IPS-20b (cell line): ENCODE data around the gene TMEM273.

Source experiments
- H3K27ac ChIP-seq: one replicate; pipeline ENCODE4 v1.5.1; 2013; ENCODE audit warnings: low read length
- H3K27me3 ChIP-seq: 2 replicates; pipeline ENCODE4 v1.6.1; 2013; ENCODE audit warnings: mild to moderate bottlenecking, low read length, inconsistent platforms; ENCODE audit not compliant: insufficient read depth
- H3K36me3 ChIP-seq: 2 replicates; pipeline ENCODE4 v1.6.1; 2013; ENCODE audit warnings: low read depth, mild to moderate bottlenecking, inconsistent platforms, low read length, moderate library complexity; ENCODE audit not compliant: insufficient read depth
- H3K4me1 ChIP-seq: 2 replicates; pipeline ENCODE4 v1.6.1; 2013; ENCODE audit warnings: mild to moderate bottlenecking, control low read depth, inconsistent platforms, low read length, moderate library complexity; ENCODE audit not compliant: insufficient read depth
- H3K4me3 ChIP-seq: 2 replicates; pipeline ENCODE4 v1.5.1; 2013; ENCODE audit warnings: mild to moderate bottlenecking, low read length, inconsistent platforms
- H3K9ac ChIP-seq: 2 replicates; pipeline ENCODE4 v1.6.1; 2013; ENCODE audit warnings: low read depth, mild to moderate bottlenecking, inconsistent platforms, low read length, moderate library complexity
- H3K9me3 ChIP-seq: 2 replicates; pipeline ENCODE4 v1.6.1; 2013; ENCODE audit warnings: mild to moderate bottlenecking, low read depth, low read length, inconsistent platforms; ENCODE audit not compliant: insufficient read depth

Gene TMEM273

GRCh38 chr10:49144058-49144720 lies 44.0 kb downstream of the TMEM273 start:
- peaks cover 14% of the 10 kb centered on the region; the same call in 1 of the 2 replicates for H3K4me1 ChIP-seq
- no peak overlapping the region for H3K27ac ChIP-seq
- no peak overlapping the region for H3K4me3 ChIP-seq
- H3K27me3 ChIP-seq = no peaks in the 10 kb centered on the region
- H3K9ac ChIP-seq = no peak overlapping the region
- no peaks in the 10 kb centered on the region for H3K36me3 ChIP-seq
- H3K9me3 ChIP-seq = 0 out of 2 replicates have a peak, but pooled peaks cover 3% of the 10 kb centered on the region

DNA sequence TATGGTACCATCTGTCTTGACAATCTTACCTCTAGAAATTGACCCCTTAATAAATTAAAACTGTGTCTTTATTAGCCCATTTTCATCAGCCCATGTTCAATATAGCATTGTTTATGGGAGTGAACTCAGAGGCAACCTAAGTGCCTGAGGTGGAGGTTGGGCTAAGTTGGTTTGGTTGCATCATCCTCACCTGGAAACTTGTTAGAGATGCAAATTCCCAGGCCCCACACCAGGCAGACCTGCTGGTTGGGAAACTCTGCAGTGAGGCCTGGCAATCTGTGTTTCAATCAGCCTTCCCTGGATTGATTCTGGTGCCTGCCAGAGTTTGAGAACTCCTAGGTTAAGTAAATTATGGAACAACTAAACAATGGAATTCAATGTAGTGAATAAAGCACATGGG lies 44.9 kb downstream of the TMEM273 start:
- 0 out of 2 replicates have a peak, but pooled peaks cover 3% of the 10 kb centered on the region for H3K9me3 ChIP-seq
- H3K36me3 ChIP-seq = no peaks in the 10 kb centered on the region
- no peak overlapping the region for H3K27ac ChIP-seq
- H3K27me3 ChIP-seq = no peaks in the 10 kb centered on the region
- H3K4me3 ChIP-seq = no peak overlapping the region
- H3K4me1 ChIP-seq = peaks cover 14% of the 10 kb centered on the region; the same call in 1 of the 2 replicates
- H3K9ac ChIP-seq = peak overlapping the region; percentile 44; the same call in 1 of the 2 replicates

GRCh38 chr10:49141541-49142332 lies 46.5 kb downstream of the TMEM273 start:
- Histone ChIP-seq H3K27ac (no peak overlapping the region), H3K27me3 (no peaks in the 10 kb centered on the region), H3K9ac (no peak overlapping the region), H3K36me3 (no peaks in the 10 kb centered on the region), H3K4me3 (no peak overlapping the region), H3K9me3 (no peaks in the 10 kb centered on the region), H3K4me1 (peaks cover 14% of the 10 kb centered on the region; the same call in 1 of the 2 replicates)

GRCh38 chr10:49140304-49141177 lies 47.6 kb downstream of the TMEM273 start:
- no peaks in the 10 kb centered on the region for H3K27me3 ChIP-seq
- no peak overlapping the region for H3K4me3 ChIP-seq
- no peaks in the 10 kb centered on the region for H3K36me3 ChIP-seq
- H3K9me3 ChIP-seq = no peaks in the 10 kb centered on the region; the same call in 1 of the 2 replicates
- H3K9ac ChIP-seq = no peak overlapping the region
- no peak overlapping the region for H3K27ac ChIP-seq
- H3K4me1 ChIP-seq = peaks cover 14% of the 10 kb centered on the region; the same call in 1 of the 2 replicates

DNA sequence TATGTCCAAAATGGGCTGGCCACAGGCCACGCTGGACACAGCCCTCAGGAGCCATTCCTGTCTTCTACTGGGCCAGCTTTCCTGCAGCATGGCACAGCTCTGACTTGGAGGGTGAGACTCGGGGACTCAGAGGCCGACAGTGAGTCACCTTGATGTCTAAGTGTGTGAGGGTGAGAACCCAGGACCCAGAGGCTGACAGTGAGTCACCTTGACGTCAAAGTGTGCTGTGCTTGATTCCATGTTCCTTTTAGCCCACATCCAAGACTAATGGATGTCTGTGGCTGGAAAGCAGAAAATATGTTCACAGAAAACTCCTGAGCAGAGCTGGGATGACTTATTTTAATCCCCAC lies 48.4 kb downstream of the TMEM273 start:
- H3K4me1 ChIP-seq = peaks cover 14% of the 10 kb centered on the region; the same call in 1 of the 2 replicates
- no peak overlapping the region for H3K4me3 ChIP-seq
- H3K27me3 ChIP-seq = no peaks in the 10 kb centered on the region
- no peaks in the 10 kb centered on the region; the same call in 1 of the 2 replicates for H3K9me3 ChIP-seq
- no peaks in the 10 kb centered on the region for H3K36me3 ChIP-seq
- no peak overlapping the region for H3K27ac ChIP-seq
- no peak overlapping the region for H3K9ac ChIP-seq

DNA sequence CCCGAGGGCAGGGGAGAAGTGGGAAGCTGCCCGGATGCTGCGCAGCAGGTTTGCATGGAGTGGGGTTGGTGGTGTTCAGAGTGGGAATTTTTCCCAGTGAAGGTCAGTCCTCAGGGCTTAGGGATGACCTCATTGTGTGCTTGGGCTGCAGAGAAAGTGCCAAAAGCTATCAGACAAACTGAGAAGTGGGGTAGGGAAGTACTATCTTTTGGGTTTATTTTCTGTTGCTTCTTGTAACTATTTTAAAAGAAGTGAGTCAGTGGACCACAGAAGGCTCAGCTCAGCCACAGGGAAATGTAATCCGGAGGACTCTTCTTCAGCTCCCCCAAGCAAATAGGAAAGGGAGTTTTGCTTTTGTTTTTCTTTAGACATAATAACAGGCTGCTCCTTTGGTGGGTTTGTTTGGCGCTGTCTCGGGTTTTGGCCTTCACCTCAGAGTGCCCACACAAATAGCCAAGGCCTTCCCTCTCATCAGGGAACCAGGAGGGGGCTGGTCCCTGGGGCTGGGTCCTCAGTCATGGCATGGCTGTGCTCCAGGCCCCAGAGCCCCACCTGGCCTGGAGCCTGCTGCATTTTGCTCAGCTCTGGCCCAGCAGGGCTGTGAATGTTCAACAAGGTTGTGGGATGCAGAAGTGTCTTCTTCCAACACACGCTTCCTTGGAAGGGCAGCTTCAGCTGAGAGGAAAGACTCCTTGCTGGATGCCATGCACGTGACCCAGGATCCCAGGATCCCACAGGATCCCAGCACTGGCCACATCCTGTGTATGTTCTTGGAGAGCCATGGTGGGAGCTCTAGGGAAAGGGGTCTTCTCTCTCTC lies 49.0 kb downstream of the TMEM273 start:
- peaks cover 14% of the 10 kb centered on the region; the same call in 1 of the 2 replicates for H3K4me1 ChIP-seq
- no peak overlapping the region for H3K9ac ChIP-seq
- H3K27ac ChIP-seq = no peak overlapping the region
- no peaks in the 10 kb centered on the region; the same call in 1 of the 2 replicates for H3K9me3 ChIP-seq
- H3K27me3 ChIP-seq = no peaks in the 10 kb centered on the region
- no peaks in the 10 kb centered on the region for H3K36me3 ChIP-seq
- no peak overlapping the region for H3K4me3 ChIP-seq

GRCh38 chr10:49138361-49138891 lies 49.8 kb downstream of the TMEM273 start:
- H3K4me1 ChIP-seq = peaks cover 9% of the 10 kb centered on the region; the same call in 1 of the 2 replicates
- no peaks in the 10 kb centered on the region; the same call in 1 of the 2 replicates for H3K9me3 ChIP-seq
- no peak overlapping the region for H3K4me3 ChIP-seq
- no peak overlapping the region for H3K27ac ChIP-seq
- H3K27me3 ChIP-seq = no peaks in the 10 kb centered on the region
- H3K9ac ChIP-seq = no peak overlapping the region
- no peaks in the 10 kb centered on the region for H3K36me3 ChIP-seq

DNA sequence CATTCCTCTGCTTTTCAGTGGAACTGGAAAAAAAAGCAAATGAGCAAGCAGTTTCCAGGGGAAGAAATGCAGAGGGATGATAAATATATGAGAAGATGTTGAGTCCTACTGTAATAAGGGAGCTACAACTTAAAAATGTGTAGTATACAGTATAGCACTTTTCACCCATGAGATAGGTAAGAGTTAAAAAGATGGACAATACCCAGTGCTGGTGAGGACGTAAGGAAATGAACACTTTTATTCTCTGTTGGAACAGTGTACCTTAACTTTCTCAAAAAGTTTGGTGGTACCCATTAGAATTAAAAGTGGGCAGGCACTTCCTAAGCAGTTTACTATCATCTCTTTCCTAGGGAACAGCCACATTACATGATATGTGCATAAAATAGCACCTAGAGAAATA lies 51.7 kb downstream of the TMEM273 start:
- H3K36me3 ChIP-seq = no peaks in the 10 kb centered on the region
- H3K4me1 ChIP-seq = no peaks in the 10 kb centered on the region

GRCh38 chr10:49135575-49136313 lies 52.4 kb downstream of the TMEM273 start:
- Histone ChIP-seq H3K4me3 (no peak overlapping the region), H3K9ac (no peak overlapping the region), H3K27ac (no peak overlapping the region), H3K9me3 (no peaks in the 10 kb centered on the region; the same call in 1 of the 2 replicates), H3K4me1 (no peaks in the 10 kb centered on the region), H3K27me3 (no peaks in the 10 kb centered on the region), H3K36me3 (no peaks in the 10 kb centered on the region)

More for the DNA sequence above, 51.7 kb downstream of the TMEM273 start:
- Histone ChIP-seq H3K4me3 (no peak overlapping the region), H3K27ac (no peak overlapping the region), H3K27me3 (no peaks in the 10 kb centered on the region), H3K9ac (no peak overlapping the region), H3K9me3 (no peaks in the 10 kb centered on the region; the same call in 1 of the 2 replicates)

GRCh38 chr10:49134327-49134726 lies 53.9 kb downstream of the TMEM273 start:
- no peaks in the 10 kb centered on the region for H3K4me1 ChIP-seq
- H3K27ac ChIP-seq = no peak overlapping the region
- no peak overlapping the region for H3K9ac ChIP-seq
- no peaks in the 10 kb centered on the region for H3K27me3 ChIP-seq
- H3K36me3 ChIP-seq = no peaks in the 10 kb centered on the region
- H3K9me3 ChIP-seq = no peaks in the 10 kb centered on the region; the same call in 1 of the 2 replicates
- no peak overlapping the region for H3K4me3 ChIP-seq
